ENCODE measurements around the gene WFDC5. TPM values are rescaled to one million over a fixed set of nuclear protein-coding genes. Genes with fewer than 3 reads are reported as not detected.
"Not testable (repeated sequence)": the region's sequence is repeated elsewhere in the genome, so short reads cannot be mapped to it uniquely, and the experiment has no call there.

Gene WFDC5
- total RNA-seq, 1 donor from 2014 or later, result not detected

- no peak overlapping the region for H3K27ac Mint-ChIP-seq (ENCODE audit: unreplicated experiment)
- no peak for DNase-seq (ENCODE audit: low read depth, low spot score)
- H3K4me3 Mint-ChIP-seq, result no peak overlapping the region
- no peaks in the 10 kb centered on the region for H3K27me3 Mint-ChIP-seq (ENCODE audit: low read depth)
- H3K9me3 Mint-ChIP-seq, result peaks cover 6% of the 10 kb centered on the region
- peaks cover 4% of the 10 kb centered on the region for H3K4me1 Mint-ChIP-seq
- peaks cover 19% of the 10 kb centered on the region for H3K36me3 Mint-ChIP-seq (ENCODE audit: low read depth)
- no peak for TF ChIP-seq CTCF (conservative IDR thresholded peaks at IDR 0.05)
Measured at GRCh38 chr20:45066372-45066771, 48.6 kb downstream of the WFDC5 start.

- Mint-ChIP-seq H3K36me3 (ENCODE audit: low read depth) (peaks cover 13% of the 10 kb centered on the region), H3K4me1 (peaks cover 4% of the 10 kb centered on the region), H3K9me3 (peaks cover 6% of the 10 kb centered on the region)
Measured at GRCh38 chr20:45064812-45065211, 50.2 kb downstream of the WFDC5 start.

GRCh38 chr20:45063107-45063506 lies 51.9 kb downstream of the WFDC5 start:
- not testable (repeated sequence) for DNase-seq (ENCODE audit: low read depth, low spot score)

More at GRCh38 chr20:45064812-45065211, 50.2 kb downstream of the WFDC5 start:
- DNase-seq (ENCODE audit: low read depth, low spot score), result no peak
- H3K4me3 Mint-ChIP-seq, result no peak overlapping the region
- H3K27ac Mint-ChIP-seq (ENCODE audit: unreplicated experiment), result no peak overlapping the region
- H3K27me3 Mint-ChIP-seq (ENCODE audit: low read depth), result no peaks in the 10 kb centered on the region
- TF ChIP-seq CTCF (conservative IDR thresholded peaks at IDR 0.05), result no peak

GRCh38 chr20:45061244-45061643 lies 53.7 kb downstream of the WFDC5 start:
- H3K27me3 Mint-ChIP-seq (ENCODE audit: low read depth), result no peaks in the 10 kb centered on the region
- no peak overlapping the region for H3K27ac Mint-ChIP-seq (ENCODE audit: unreplicated experiment)
- H3K36me3 Mint-ChIP-seq (ENCODE audit: low read depth), result peaks cover 10% of the 10 kb centered on the region
- no peak for DNase-seq (ENCODE audit: low read depth, low spot score)
- H3K4me1 Mint-ChIP-seq, result peaks cover 21% of the 10 kb centered on the region
- TF ChIP-seq CTCF (conservative IDR thresholded peaks at IDR 0.05), result no peak
- H3K4me3 Mint-ChIP-seq, result no peak overlapping the region
- H3K9me3 Mint-ChIP-seq, result peaks cover 6% of the 10 kb centered on the region

More at GRCh38 chr20:45063107-45063506, 51.9 kb downstream of the WFDC5 start:
- H3K4me3 Mint-ChIP-seq; H3K27me3 Mint-ChIP-seq (ENCODE audit: low read depth); H3K9me3 Mint-ChIP-seq; H3K27ac Mint-ChIP-seq (ENCODE audit: unreplicated experiment): not testable (repeated sequence)
- Mint-ChIP-seq H3K36me3 (ENCODE audit: low read depth) (peaks cover 12% of the 10 kb centered on the region), H3K4me1 (peaks cover 19% of the 10 kb centered on the region)

GRCh38 chr20:45060294-45060693 lies 54.7 kb downstream of the WFDC5 start:
- no peak overlapping the region for H3K4me3 Mint-ChIP-seq
- H3K9me3 Mint-ChIP-seq, result peaks cover 6% of the 10 kb centered on the region
- no peak for DNase-seq (ENCODE audit: low read depth, low spot score)
- no peaks in the 10 kb centered on the region for H3K27me3 Mint-ChIP-seq (ENCODE audit: low read depth)
- H3K36me3 Mint-ChIP-seq (ENCODE audit: low read depth), result peaks cover 12% of the 10 kb centered on the region
- TF ChIP-seq CTCF (conservative IDR thresholded peaks at IDR 0.05), result no peak
- H3K27ac Mint-ChIP-seq (ENCODE audit: unreplicated experiment), result no peak overlapping the region
- H3K4me1 Mint-ChIP-seq, result peaks cover 22% of the 10 kb centered on the region

Other genes starting within 250 kb of the WFDC5 start
- 168 and 172 TPM in 2 replicates for gene YWHAB, start 229.5 kb downstream of the WFDC5 start, total RNA-seq
- gene PABPC1L, start 205.1 kb downstream of the WFDC5 start, total RNA-seq, result 75.0 and 78.6 TPM in 2 replicates
- 39.0 and 39.6 TPM in 2 replicates for gene TOMM34, start 154.8 kb downstream of the WFDC5 start, total RNA-seq
- gene STK4, start 148.7 kb downstream of the WFDC5 start, total RNA-seq, result 41.2 and 46.4 TPM in 2 replicates
- gene KCNS1, start 14.0 kb downstream of the WFDC5 start, total RNA-seq, result not detected in 2 replicates
- gene WFDC12, start 9.3 kb upstream of the WFDC5 start, total RNA-seq, result not detected in 2 replicates
- not detected in 2 replicates for gene PI3, start 59.7 kb upstream of the WFDC5 start, total RNA-seq
- gene SEMG1, start 91.9 kb upstream of the WFDC5 start, total RNA-seq, result not detected in 2 replicates
- gene SEMG2, start 106.2 kb upstream of the WFDC5 start, total RNA-seq, result not detected in 2 replicates
- gene SLPI, start 139.4 kb upstream of the WFDC5 start, total RNA-seq, result not detected in 2 replicates
- not detected in 2 replicates for gene RBPJL, start 191.7 kb upstream of the WFDC5 start, total RNA-seq
- 0.18 TPM in 1 of 2 replicates, not detected in the other for gene MATN4, start 193.1 kb upstream of the WFDC5 start, total RNA-seq
- 11.4 and 11.5 TPM in 2 replicates for gene SDC4, start 233.2 kb upstream of the WFDC5 start, total RNA-seq
- 24.6 and 25.7 TPM in 2 replicates for gene SYS1, start 248.0 kb upstream of the WFDC5 start, total RNA-seq

Measured in neural crest cell (in vitro differentiated cells).